NB4 (cell line): Measurements from ENCODE around the gene ADD1.
A peak's percentile ranks its signal among the peaks of the same experiment; 100 is the strongest.

ENCODE experiments used
- DNase-seq: peaks from one replicate; pipeline ENCODE4 v3.0.0; 2010; ENCODE audit warnings: low read depth
- H3K4me3 ChIP-seq: one replicate; pipeline ENCODE4 v1.5.1; 2011; ENCODE audit warnings: mild to moderate bottlenecking, low read depth, low read length, moderate library complexity
- CTCF ChIP-seq: IDR thresholded peaks from one replicate; pipeline ENCODE4 v1.5.1; 2012; ENCODE audit warnings: low read depth, low read length
- MAX ChIP-seq: IDR thresholded peaks from 2 replicates; pipeline ENCODE4 v1.6.1; 2011; ENCODE audit warnings: low read depth, low read length
- MYC ChIP-seq: IDR thresholded peaks from 2 replicates; pipeline ENCODE4 v1.6.1; 2011; ENCODE audit warnings: low read depth, low read length
- POLR2A ChIP-seq: IDR thresholded peaks from 2 replicates; pipeline ENCODE4 v1.6.1; 2011; ENCODE audit warnings: mild to moderate bottlenecking; ENCODE audit not compliant: insufficient read length; ENCODE audit errors: extremely low read depth

Gene ADD1

GRCh38 chr4:2867758-2868491 is 24.3 kb downstream of the ADD1 start:
- H3K4me3 ChIP-seq: no peak overlapping the region
- TF ChIP-seq POLR2A: no peak
- TF ChIP-seq MYC: no peak
- TF ChIP-seq CTCF: no peak
- TF ChIP-seq MAX: no peak
- no peak for DNase-seq

- H3K4me3 ChIP-seq: no peak overlapping the region
- TF ChIP-seq POLR2A (no peak), MAX (no peak), CTCF (no peak), MYC (no peak)
- DNase-seq: no peak
These were observed 25.3 kb downstream of the ADD1 start for GRCh38 chr4:2868877-2869487.

- H3K4me3 ChIP-seq: no peak overlapping the region
- TF ChIP-seq MAX: no peak
- DNase-seq: no peak
These were observed 26.0 kb downstream of the ADD1 start for GRCh38 chr4:2869659-2870058.

GRCh38 chr4:2870082-2870481 is 26.4 kb downstream of the ADD1 start:
- no peak for TF ChIP-seq MAX
- no peak for TF ChIP-seq CTCF
- TF ChIP-seq MYC: no peak
- no peak overlapping the region for H3K4me3 ChIP-seq
- no peak for DNase-seq

GRCh38 chr4:2871466-2871865 is 27.8 kb downstream of the ADD1 start:
- H3K4me3 ChIP-seq: no peak overlapping the region
- DNase-seq: peak; percentile 68
- no peak for TF ChIP-seq MAX
- TF ChIP-seq MYC: no peak
- no peak for TF ChIP-seq CTCF
- no peak for TF ChIP-seq POLR2A

- peak; percentile 81 for DNase-seq
- no peak overlapping the region for H3K4me3 ChIP-seq
- peak; percentile 11; the same call in 1 of the 2 replicates for TF ChIP-seq MAX
- no peak; the same call in 1 of the 2 replicates for TF ChIP-seq MYC
- no peak for TF ChIP-seq CTCF
- TF ChIP-seq POLR2A: no peak
These were observed 28.3 kb downstream of the ADD1 start for GRCh38 chr4:2871911-2872310.
